Loucy (cell line): ENCODE results near the gene PAM16.

ENCODE experiments used
- EZH2phosphoT487 ChIP-seq: fragments of 200-600 bp; IDR thresholded peaks from 2 replicates; pipeline ENCODE4 v1.6.1; 2018; ENCODE audit warnings: antibody characterized with exemption, mild to moderate bottlenecking, moderate library complexity, borderline replicate concordance
- TF ChIP-seq, protein P1 (sequence below): fragments of 200-600 bp; sonication (generic); conservative IDR thresholded peaks from 2 replicates; pipeline ENCODE4 v1.5.1; 2014; ENCODE audit warnings: mild to moderate bottlenecking, antibody characterized with exemption, low read length

DNA sequence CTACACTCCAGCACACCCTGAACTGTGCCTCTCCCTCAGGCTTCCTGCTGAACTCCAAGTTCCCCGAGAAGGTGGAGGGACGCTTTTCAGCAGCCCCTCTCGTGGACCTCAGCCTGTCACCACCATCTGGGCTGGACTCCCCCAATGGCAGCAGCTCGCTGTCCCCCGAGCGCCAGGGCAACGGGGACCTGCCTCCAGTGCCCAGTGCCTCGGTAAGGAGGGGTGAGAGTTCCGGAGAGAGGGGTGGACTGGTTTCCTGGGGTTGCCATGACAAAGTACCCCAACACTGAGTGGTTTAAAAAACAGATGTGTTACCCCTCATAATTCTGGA, 17.8 kb downstream of the PAM16 start:
- TF ChIP-seq, protein P1, sequence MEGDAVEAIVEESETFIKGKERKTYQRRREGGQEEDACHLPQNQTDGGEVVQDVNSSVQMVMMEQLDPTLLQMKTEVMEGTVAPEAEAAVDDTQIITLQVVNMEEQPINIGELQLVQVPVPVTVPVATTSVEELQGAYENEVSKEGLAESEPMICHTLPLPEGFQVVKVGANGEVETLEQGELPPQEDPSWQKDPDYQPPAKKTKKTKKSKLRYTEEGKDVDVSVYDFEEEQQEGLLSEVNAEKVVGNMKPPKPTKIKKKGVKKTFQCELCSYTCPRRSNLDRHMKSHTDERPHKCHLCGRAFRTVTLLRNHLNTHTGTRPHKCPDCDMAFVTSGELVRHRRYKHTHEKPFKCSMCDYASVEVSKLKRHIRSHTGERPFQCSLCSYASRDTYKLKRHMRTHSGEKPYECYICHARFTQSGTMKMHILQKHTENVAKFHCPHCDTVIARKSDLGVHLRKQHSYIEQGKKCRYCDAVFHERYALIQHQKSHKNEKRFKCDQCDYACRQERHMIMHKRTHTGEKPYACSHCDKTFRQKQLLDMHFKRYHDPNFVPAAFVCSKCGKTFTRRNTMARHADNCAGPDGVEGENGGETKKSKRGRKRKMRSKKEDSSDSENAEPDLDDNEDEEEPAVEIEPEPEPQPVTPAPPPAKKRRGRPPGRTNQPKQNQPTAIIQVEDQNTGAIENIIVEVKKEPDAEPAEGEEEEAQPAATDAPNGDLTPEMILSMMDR = no peak
- TF ChIP-seq EZH2phosphoT487 = no peak
